Activated CD8-positive, alpha-beta memory T cell treated with anti-CD3 and anti-CD28 coated beads for 1 hour (primary cell): ENCODE data around the gene ICAM2.
"Not testable (repeated sequence)": the region's sequence is repeated elsewhere in the genome, so short reads cannot be mapped to it uniquely, and the experiment has no call there.

Experiments
- DNase-seq, 2 donors: peaks; one replicate each; pipeline ENCODE4 v3.0.0-alpha.2; 2020; ENCODE audit warnings: low read depth in 1 of 2; ENCODE audit errors: extremely low read depth in 1 of 2

ICAM2 gene

DNA sequence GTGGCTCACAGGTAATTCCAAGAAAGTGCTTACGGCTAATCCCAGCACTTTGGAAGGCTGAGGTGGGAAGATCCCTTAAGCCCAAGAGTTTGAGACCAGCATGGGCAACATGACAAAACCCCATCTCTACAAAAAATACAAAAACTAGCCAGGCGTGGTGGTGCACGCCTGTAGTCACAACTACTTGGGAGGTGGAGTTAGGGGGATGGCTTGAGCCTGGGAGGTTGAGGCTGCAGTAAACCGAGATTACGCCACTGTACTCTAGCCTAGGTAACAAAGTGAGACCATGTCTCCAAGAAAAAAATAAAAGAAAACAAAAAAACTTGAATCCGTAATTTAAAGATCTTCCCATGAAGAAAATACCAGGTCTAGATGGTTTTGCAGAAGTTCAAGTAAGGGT is 5.0 kb downstream of the ICAM2 start:
- DNase-seq = no peak

DNA sequence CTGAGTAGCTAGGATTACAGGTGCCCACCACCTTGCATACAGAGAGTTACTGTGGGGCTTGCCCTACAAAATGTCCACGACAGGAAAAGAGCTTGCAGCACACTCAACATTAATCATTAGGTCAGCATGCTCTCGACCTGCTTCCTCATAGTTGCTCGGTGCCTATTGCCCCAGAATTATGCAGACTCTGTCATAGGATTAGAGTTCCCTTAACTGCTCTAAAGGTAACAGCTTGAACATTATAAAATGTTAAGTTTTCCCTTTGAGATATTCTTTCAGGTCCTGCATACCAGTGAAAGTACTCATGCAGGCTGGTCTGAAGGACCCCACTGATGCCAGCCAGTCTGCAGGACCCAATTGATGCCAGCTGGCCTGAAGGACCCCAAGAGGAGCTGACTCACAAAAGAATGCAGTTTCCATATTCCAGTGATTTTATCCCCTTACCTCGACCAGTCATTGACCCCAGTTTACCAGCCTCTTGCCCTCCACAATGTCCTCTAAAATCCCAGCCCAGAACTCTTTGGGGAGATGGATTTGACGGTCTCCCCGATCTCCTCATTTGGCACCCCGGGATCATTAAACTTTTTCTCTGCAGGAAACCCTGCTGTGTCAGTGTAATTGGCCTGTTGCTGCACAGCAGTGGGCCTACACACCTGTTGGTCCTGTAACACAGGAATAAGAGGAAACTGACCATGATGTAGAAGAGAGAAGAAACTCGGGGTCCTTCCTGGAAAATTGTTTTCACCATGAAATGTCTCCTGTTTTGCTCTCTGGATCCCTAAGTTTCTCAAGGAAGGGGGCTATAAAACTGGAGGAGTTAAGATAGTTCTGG is 10.6 kb downstream of the ICAM2 start:
- no peak for DNase-seq

DNA sequence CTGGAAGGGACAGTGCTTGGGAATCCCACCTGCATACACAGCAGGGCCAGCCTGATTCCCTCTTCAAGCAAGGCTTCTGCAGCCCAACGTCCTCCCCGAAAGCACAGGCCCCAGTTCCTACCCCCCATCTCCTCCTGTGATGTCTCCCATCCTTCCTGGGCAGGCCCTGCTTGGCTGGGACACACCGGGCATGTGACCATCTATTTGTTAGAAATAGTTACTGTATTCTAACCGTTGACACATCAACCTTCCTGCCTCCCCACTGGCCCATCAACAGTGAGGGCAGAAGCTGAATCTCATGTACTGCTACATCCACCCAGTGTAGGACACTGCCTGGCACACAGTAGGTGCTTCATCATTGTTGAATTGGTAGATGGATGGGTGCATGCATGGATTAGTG is 11.6 kb downstream of the ICAM2 start:
- no peak for DNase-seq

DNA sequence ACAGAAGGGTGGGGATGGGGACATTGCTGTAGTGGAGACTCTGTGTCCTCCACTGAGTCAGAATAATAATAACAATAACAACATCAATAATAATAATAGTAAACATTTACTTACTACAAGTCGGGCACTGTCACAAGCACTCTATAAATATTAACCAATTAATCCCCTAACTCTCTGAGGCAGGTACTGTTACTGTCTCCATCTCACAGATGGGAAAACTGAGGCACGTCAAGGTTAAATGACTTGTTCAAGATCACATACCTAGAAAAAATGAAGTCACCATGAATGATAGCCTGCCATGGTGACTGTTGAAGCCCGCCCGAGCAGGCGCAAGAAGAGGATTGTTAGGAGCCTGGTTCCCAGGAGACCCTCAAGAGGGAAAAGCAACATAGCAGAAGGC is 12.1 kb downstream of the ICAM2 start:
- DNase-seq = no peak

DNA sequence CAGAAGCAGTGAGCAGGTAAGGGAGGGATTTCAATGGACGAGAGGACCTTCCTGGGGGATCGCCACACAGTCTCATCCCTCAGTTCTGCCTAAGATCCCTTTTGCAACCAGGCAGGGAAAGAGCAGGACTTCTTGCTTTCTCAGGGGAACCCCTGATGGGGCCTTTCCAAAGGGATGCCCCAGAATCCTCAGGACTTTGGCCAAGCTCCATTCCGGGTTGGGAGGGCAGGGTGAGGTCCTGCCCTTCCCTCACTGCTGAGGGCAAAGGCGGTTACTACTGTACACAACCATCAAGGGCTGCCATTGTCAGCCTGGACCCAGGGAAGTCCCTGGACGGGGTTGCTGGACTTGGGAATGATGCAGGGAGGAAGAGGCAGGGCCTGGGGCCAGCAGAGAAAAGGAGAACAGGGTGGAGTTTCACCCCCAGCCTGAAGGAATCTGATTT is 12.6 kb downstream of the ICAM2 start:
- no peak for DNase-seq

DNA sequence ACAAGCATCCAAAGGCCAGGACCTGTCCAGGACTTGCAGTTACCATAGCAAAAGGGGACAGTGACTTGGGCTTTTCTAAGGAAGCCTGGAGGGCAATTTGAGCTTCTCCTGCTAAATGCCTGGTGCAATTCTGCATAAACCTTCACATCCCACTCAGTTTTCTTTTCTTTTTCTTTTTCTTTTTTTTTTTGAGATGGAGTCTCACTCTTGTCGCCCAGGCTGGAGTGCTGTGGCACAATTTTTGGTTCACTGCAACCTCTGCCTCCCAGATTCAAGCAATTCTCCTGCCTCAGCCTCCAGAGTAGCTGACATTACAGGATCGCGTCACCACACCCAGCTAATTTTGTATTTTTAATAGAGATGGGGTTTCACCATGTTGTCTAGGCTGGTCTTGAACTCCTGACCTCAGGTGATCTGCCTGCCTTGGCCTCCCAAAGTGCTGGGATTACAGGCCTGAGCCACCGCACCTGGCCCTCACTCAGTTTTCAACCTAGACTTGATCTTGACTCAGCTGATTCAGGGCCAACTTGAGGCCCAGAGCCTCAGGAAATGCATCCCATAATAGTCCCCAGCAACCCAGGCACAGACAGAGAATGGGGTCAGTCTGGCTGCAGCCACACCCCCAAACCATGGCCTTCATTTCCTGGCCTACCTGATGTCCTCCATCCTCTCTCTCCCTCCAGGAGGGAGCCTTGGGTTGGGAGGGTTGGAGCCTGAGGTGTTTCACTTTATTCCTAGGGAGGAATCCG is 13.2 kb downstream of the ICAM2 start:
- not testable (repeated sequence) for DNase-seq

DNA sequence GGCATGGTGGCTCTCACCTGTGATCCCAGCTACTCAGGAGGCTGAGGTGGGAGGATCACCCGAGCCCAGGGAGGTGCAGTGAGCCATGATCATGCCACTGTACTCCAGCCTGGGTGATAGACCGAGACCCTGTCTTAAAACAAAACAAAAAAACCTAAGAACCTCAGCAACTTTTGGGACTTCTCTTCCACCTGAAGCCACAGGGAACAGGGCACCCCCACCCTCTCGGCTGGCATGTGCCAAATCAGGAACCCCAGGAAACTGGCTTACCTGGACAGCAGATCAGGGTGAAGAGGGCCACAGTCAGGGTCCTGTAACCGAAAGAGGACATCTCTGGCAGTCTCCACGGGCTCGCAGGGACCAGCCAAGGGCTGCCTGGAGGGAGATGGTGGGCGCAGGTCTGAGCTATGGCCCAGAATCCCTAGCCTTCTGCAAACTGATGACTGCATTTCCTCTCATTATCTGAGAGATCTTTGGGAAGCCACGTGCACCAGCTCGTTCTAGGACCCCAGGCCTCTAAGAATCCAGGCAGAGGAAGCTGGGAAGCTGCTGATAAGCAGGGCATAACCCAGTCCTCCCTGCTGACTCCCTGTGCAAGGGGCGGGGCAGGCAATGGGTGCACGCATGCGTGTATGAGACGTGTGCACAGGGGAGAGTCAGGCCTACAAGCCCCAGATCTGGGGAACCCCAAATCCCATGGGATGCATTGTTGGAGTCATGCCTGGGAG is 13.9 kb downstream of the ICAM2 start:
- DNase-seq = no peak

DNA sequence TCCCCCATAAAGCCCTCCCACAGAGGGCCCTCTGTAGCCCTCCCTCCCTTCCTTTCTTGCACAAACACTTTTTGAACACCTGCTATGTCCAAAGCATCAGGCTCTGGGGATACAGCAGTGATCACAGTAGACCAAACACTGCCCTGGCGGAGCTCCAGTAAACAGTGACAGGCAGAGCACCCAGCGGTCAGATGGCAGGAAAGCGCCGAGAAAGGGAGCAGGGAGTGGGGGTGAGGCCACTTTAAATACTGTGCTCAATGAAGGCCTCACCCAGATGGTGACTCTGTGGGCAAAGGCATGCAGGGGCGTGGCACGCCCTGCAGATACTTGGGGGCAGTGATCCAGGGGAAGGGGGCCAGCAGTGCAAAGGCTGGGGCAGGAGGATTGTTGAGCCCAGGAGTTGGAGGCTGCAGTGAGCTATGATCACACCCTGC is 14.7 kb downstream of the ICAM2 start:
- DNase-seq = no peak

DNA sequence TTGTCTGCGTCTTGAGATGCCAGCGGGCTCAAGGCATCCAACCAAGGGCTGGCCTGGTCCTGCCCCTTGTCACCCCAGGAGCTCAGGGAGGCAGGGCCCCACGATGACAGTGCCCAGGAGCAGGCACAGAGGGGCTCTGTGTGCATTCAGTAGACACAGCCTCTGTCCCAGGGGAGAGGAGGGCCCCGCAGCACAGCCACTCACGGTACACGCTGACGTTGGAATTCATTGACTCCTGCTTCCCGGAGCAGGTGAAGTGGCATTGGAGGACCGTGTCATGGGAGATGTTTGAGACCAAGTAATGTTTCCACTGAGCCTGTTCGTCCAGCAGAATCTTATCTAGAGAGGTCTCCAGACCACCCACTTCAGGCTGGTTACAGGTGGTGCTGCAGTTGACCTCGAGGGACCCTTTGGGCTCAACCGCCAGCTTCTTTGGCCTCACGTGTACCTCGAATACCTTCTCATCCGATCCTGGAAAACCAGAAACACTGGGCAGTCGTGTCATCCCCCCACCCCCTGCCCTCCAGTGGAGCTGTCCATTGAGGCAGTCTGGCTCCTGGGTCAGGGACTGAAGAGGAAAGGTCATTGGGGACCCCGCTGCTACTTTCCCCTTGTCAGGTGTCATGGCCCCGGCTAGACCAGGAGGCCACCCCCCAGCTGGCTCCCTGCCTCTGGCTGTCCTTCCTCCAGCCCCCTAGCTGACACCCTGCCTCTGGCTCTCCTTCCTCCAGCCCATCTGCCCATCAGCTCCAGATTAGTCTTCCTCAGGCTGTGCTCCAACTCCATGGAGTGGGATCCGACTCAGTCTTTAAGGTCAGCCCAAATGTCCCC is 15.3 kb downstream of the ICAM2 start:
- DNase-seq = no peak

DNA sequence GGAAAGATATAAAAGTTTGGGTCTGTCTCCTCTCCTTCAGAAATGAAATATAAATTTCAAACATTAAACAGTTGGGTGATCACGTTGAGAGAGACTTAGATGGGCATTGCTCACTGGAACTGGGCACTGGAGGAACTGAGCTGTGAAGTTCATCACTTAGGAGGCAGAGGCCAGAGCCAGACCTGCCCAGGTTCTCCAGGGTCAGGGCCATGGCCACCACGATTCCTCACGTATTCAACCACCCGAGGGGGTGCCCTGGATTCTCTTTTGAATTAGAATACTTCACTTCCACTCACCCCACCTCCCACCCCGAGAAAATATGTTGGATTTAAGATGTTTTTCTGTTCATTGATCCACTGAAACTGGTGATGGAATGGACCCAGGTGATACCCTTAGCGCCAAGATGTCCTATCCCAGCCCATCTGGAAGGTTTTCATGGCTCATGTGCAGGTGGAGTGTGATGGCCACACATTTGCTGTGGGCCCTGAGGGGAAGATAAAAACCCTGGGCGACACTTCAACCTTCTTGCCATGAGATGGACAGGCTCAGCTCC is 16.1 kb downstream of the ICAM2 start:
- DNase-seq = no peak

DNA sequence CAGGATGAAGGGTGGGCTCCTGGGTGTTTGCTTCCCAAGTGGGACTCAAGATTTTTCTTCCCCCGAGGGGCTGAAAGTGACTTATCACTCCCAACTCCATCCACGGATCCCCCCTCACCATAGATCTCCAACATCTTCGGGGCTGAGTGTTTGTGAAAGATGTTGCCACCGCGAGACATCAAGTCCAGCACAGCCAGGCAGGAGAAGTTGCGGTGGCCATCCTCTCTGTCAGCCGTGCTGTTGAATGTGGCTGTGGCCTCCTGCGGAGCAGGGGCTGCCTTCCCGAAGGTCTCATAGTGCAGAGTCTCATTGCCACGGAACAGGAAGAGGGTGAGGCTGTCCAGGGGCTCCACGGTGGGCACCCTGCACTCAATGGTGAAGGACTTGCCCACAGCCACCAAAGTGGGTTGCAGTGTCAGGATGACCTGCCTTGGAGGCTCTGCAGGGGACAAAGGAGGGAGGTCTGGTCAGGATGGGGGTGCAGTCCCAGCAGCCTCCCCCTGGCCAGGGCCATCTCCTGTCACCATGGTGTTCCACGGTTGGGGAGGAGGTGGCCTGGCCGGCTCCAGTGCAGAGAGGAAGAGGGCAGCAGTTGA is 16.8 kb downstream of the ICAM2 start:
- no peak for DNase-seq

DNA sequence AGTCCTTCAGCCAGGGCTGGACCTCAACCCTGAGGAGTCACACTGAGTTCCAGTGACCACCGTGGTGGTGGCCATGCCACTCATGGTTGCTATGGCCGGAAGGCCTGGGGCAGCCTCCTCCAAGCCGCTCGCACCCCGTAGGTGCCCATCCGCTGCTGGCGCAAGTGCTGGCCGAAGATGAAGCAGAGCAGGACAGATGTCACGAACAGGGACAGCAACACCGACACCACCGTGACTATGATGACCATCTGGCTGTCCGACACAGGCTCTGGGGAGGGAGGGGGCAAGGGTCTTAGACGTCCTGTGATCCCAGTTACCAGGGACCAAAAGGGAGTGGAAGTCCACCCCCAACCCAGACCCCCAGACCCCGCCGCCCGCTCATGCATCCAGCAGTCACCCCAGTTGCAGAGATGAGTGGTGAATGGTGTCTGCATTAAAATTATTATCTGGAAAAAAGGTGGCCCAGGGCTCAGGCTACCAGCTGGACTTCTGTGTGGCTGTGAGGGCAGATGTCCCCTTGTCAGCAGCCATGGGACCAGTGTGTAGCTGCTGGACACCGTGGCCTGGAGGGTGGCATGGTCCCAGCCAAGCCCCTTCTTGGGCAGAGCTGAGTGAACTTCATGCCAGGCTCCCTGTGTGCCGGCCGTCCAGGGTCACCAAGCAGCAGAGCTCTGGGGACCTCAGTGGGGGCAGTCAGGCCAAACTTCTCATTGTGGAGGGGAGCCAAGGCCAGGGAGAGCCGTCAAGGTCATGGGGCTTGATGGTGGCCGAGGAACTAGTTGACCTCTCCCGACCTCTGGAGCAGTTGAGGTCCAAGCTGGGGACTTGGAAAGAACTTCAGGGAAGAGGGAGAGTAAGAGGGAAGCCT is 17.5 kb downstream of the ICAM2 start:
- DNase-seq = no peak

DNA sequence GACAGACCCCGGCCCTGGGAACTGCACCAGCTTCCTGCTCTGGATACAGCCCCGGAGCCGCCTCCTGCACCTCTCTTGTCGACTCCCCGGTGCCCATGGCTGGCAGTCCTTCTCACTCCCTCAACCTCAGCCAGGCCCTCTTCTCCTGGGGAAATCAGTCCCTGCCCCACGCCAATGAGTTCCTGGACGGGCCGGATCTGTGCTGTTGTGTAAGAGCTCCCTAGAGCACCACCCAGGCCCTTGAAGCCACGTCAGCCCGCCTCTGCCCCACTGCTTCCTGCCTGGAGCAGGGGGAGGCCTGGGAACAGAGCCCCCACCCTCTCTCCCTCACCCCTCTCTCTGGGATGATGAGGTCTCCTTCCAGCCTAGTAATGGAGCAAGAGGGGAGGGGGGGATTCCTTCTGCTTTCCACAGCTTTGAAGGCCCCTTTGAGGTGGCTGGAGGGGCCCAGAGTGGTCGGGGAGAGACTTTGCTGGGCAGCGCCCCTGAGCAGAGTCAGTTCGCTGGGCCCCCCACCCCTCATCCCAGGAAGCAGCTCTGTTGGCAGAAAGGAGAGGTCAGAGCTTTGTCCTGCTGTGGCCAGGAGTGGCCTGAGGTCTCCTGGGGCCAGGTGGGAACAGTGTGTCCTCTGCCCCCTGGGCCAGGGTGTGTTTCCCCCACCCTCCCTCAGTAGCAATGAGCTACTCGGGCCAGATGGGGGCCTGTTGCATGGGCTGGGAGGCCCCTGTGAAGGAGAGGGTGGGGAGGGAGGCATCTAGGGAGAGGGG is 18.5 kb downstream of the ICAM2 start:
- DNase-seq = no peak

DNA sequence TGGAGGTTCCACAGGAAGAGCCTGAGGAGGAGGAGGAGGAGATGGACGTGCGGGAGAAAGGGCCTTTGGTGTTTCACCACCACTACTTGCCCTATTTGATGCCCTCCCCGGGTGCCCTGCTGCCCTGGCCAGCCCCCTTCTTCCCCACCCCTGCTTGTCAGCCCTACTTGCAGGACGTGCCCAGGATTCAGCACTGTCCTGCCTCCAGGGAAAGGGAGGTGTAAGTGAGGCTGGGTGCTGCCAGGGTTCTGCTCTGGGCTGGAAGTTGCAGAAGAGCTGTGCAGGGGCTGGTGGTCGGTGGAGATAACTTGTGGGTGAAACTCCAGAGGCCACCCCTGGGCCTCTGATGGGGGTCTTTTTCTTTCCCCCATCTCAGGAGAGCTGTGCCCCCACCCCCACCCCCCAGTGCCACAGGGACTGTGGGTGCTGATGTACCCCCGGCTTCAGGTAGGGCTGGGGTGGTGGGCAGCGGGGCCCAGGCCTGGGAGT is 19.3 kb downstream of the ICAM2 start:
- no peak for DNase-seq

DNA sequence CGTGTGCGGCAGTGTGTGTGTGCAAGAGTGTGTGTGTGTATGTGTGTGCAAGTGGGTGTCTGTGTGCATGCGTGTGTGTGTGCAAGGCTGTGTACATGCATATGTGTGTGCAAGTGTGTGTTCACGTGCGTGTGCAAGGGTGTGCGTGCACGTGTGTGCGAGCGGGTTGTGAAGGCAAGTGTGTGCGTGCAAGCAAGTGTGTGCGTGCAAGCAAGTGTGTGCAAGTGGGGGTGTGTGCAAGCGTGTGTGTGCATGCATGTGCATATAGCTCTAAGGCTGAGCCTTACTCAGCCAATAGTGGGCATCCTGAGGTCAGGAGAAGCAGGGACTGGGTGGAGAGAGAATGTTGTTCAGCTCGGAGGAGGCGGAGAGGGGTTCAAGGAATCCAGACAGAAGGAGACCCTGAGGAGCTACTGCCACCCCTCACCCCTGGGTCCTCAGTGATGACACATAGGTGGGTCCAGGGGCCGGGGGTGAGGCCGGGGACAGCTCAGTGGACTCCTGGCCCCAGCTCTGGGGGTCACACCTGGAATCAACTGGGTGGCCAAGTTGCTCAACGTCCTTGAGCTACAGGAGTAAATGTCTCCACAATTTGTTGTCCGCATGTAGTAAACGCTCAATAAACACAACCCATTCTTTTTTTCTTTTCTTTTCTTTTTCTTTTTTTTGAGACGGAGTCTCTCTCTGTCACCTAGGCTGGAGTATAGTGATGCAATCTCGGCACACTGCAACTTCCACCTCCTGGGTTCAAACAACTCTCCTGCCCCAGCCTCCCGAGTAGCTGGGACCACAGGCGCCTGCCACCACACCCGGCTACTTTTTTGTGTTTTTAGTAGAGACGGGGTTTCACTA is 20.5 kb downstream of the ICAM2 start:
- DNase-seq = no peak

DNA sequence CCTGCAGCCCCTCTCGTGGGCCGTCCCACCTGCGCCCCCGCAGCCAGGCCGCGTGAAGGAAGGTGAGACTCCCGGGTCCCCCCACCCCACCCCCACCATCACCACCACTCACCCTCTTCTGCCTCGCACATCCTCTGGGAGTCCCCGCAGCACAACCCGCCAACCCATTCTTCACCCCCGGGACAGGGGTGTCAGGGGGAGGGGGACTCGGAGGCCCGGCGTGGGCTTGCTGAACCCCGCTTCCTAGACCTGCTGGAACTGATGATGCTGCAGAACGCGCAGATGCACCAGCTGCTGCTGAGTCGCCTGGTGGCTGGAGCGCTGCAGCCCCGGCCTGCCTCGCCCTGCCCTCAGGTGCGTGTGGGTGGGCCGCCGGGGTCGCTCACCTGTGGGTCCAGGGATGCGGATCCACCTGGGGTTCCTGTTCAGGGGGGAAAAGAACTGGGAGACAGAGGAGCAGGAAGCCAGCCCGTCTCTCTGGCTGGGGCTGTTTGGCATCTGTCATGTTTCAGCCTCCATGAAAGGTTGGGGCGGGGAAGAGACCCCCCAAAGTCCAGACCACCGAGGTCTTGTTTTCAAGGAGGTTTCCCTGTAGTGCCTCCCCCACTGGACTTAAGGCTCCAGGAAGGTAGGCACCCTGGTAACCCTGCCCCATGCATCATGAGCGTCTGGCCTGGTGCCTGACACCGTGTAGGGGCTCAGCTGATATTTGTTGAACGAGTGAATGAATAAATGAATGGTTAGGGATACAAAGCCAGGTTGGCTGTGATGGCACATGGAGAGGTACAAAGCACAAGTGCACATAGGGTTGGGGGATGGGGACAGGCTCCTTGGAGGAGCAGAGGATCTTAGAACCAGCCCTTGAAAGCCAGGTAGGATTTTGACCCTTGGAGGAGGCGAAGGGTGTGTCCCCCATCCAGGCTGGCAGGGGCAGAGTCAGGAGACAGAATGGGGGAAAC is 21.4 kb downstream of the ICAM2 start:
- no peak for DNase-seq
